Cardiac muscle cell (in vitro differentiated cells and primary cell): ENCODE measurements around the gene PLA2G2F. TPM values are rescaled to one million over a fixed set of nuclear protein-coding genes. Genes with fewer than 3 reads are reported as not detected.

ENCODE experiments used
- DNase-seq, 2 donors: peaks; one replicate each; pipeline versions ENCODE4 v3.0.0 to v3.0.0-alpha.2; 2010 to 2017; ENCODE audit warnings: low read depth in 1 of 2, low spot score in 1 of 2
- H3K27ac ChIP-seq: fragments of 200-600 bp; sonication (generic); 2 replicates; pipeline ENCODE4 v1.5.1; 2016
- H3K27me3 ChIP-seq: fragments of 200-600 bp; sonication (generic); 2 replicates; pipeline ENCODE4 v1.6.0; 2016; ENCODE audit warnings: control low read depth
- H3K36me3 ChIP-seq: fragments of 200-600 bp; sonication (generic); 2 replicates; pipeline ENCODE4 v1.5.1; 2016; ENCODE audit warnings: control low read depth
- H3K4me1 ChIP-seq: fragments of 200-600 bp; sonication (generic); 2 replicates; pipeline ENCODE4 v1.8.1; 2017; ENCODE audit warnings: low read depth, mild to moderate bottlenecking, mixed run types
- H3K4me3 ChIP-seq: fragments of 200-600 bp; sonication (generic); 2 replicates; pipeline ENCODE4 v1.5.1; 2016; ENCODE audit warnings: mild to moderate bottlenecking
- H3K9me3 ChIP-seq: fragments of 200-600 bp; sonication (generic); 2 replicates; pipeline ENCODE4 v1.5.1; 2017; ENCODE audit warnings: low read depth, mild to moderate bottlenecking, control low read depth
- polyA plus RNA-seq: library from polyadenylated mRNA; unstranded; fragments of >200 nt; fragmentation: Nextera tagmentation; extraction: Ambion mirVana; gene quantifications from 2 replicates; pipeline ENCODE4 v1.2.1, GENCODE V29; 2016
- total RNA-seq: library from RNA; depleted of rRNA; stranded (reverse); fragments of >200 nt; gene quantifications from 2 replicates; pipeline ENCODE4 v1.2.3, GENCODE V29; 2016
- TF ChIP-seq, protein P1 (sequence below): IDR thresholded peaks from 2 replicates; pipeline ENCODE4 v1.5.1; 2012; ENCODE audit warnings: low read depth, mild to moderate bottlenecking, low read length

The PLA2G2F gene
- total and polyA plus RNA-seq, 2 experiments from 2014 or later = not detected

DNA sequence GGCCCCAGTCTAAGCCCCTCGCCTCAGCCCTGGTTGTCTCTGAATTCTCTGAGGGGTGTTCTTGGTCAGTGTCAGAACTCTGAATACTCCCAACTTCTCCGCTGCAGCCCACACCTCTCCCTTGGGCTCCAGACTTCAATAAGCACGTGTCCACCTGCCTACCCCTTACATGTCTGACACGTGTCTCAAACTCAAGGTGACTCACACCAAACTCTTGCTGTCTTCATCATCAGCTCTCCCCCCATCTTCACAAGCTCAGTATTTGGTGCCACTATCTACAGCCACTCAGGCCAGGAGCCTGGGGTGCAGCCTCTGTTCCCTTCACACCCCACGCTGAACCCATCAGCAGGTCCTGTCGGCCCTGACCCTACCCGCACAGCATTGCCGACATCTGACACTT, 28.0 kb downstream of the PLA2G2F start:
- no peaks in the 10 kb centered on the region for H3K4me1 ChIP-seq
- TF ChIP-seq, protein P1, sequence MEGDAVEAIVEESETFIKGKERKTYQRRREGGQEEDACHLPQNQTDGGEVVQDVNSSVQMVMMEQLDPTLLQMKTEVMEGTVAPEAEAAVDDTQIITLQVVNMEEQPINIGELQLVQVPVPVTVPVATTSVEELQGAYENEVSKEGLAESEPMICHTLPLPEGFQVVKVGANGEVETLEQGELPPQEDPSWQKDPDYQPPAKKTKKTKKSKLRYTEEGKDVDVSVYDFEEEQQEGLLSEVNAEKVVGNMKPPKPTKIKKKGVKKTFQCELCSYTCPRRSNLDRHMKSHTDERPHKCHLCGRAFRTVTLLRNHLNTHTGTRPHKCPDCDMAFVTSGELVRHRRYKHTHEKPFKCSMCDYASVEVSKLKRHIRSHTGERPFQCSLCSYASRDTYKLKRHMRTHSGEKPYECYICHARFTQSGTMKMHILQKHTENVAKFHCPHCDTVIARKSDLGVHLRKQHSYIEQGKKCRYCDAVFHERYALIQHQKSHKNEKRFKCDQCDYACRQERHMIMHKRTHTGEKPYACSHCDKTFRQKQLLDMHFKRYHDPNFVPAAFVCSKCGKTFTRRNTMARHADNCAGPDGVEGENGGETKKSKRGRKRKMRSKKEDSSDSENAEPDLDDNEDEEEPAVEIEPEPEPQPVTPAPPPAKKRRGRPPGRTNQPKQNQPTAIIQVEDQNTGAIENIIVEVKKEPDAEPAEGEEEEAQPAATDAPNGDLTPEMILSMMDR = no peak
- H3K27me3 ChIP-seq = no peaks in the 10 kb centered on the region

DNA sequence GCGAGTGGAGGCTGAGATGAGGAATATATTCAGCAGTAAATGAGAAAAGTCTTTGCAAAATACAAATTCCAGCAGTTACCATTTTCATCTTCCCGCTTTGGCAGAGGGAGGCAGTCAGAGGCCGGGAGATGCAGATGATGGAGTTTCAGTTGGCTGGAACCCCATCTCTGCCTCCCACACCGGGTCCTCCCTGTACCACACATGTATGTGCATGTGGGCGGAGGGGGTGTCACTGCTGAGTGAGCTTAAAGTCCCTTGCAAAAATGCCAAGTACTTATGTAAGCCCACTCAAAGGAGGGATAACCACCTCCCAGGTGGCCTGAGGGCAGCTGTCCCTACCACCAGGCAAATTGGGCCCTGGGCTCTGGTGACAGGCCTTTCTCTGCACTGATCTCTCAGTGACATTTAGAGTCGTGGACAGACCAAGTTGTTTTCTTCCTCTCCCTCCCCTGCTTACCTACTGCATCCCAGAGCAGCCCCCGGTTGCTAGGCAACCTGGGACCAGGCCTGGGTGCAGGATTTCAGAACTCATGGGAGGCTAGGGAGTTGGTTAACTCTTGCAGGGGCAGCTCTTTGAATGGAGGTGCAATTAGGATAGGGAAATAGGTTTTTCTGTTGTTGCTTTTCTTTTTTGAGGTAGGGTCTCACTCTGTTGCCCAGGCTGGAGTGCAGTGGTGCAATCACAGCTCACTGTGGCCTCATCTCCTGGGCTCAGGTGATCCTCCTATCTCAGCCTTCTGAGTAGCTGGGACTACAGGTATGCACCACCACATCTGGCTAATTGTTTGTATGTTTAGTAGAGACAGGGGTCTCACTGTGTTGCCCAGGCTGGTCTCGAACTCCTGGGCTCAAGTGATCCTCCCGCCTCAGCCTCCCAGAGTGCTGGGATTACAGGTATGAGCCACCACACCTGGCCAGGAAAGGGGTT, 29.7 kb downstream of the PLA2G2F start:
- Histone ChIP-seq H3K4me1 (no peaks in the 10 kb centered on the region), H3K4me3 (no peak overlapping the region), H3K27me3 (no peaks in the 10 kb centered on the region), H3K27ac (no peak overlapping the region), H3K36me3 (no peaks in the 10 kb centered on the region), H3K9me3 (no peaks in the 10 kb centered on the region)
- TF ChIP-seq, protein P1 = no peak
- DNase-seq = no peak

More for the DNA sequence above, 28.0 kb downstream of the PLA2G2F start:
- H3K9me3 ChIP-seq = no peaks in the 10 kb centered on the region
- no peak overlapping the region for H3K4me3 ChIP-seq
- H3K27ac ChIP-seq = no peak overlapping the region
- H3K36me3 ChIP-seq = no peaks in the 10 kb centered on the region
- no peak for DNase-seq

DNA sequence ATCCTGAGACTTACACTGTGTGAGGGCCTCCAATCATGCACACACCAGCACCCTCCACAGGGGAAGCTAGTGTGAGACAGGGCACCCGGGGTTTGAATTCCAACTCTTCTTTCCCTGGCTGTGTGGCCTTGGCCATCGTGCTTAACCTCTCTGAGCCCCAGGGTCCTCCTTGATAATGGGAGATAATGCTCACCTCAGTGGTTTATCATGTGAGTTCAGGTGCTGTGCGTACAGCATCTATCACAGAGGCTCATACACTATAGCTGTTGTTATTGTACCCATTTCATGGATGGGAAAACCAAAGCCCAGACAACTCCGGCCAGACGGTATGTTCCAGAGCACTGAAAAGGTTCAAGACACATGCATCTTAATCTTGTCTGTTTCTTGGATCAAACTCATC, 30.8 kb downstream of the PLA2G2F start:
- no peaks in the 10 kb centered on the region for H3K4me1 ChIP-seq
- no peak overlapping the region for H3K27ac ChIP-seq
- TF ChIP-seq, protein P1 = no peak
- no peak overlapping the region for H3K4me3 ChIP-seq
- no peak for DNase-seq
- no peaks in the 10 kb centered on the region for H3K27me3 ChIP-seq
- no peaks in the 10 kb centered on the region for H3K9me3 ChIP-seq
- no peaks in the 10 kb centered on the region for H3K36me3 ChIP-seq

DNA sequence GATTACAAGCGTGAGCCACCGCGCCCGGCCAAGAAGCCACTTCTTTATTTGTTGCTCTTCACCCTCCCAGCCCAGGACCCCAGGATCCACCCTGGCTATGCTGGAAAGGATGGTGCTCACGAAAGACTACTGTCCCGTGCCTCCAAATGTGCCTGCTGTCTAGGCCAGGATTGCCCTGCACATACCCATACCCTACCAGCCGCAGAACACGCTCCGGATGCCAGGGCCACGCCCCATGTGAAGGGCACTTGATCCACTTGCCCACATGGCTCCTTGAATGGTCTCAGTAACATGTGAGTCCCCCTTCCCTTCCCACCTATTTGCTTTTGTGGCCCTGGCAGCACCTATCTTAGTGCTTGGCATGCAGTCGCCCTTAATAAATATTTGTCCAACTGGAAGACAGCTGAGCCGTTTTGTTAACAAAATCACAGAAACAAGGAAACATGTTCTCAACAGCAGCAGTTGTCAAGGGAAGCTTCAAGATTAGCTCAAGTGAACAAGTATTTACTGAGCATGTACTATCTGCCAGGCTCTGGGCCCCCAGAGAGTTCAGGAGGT, 33.0 kb downstream of the PLA2G2F start:
- Histone ChIP-seq H3K4me1 (no peaks in the 10 kb centered on the region), H3K9me3 (no peaks in the 10 kb centered on the region), H3K27me3 (no peaks in the 10 kb centered on the region), H3K4me3 (no peak overlapping the region), H3K27ac (no peak overlapping the region), H3K36me3 (no peaks in the 10 kb centered on the region)
- TF ChIP-seq, protein P1 = no peak
- DNase-seq = no peak

DNA sequence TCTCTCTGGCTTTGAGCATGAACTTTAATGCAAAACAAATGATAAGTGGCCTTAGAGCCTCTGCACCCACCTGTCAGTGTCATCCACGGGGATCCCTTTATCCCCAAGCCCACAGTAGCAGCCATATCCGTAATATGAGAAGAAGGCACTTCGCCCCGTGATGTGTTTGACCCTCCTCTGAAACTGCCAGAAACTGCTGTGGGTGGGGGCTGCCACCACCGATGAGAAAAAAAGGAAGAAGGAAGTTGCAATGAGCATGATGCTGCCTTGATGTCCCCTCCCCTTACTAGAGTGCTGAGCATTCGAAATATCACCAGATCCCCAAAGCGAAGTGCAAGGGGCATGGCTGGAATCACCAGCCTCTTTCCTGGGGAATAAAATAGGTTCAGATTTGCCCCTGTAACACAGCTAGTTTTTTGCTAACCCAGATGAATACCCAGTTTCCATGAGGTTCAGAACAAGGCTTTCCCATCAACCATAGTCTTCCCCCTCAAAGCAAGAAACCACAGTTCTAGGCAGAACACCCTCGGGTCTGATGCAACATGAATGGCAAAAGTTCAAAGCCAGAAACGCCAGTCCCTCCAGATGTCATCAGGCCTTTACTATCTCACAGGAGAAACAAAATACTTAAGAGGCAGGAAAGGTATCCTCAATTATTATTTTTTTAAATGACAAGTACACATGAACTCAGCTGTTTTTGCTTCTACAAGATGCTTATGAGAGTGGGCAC, 36.0 kb downstream of the PLA2G2F start:
- peak in 1 of 2 donors; percentile 49 for DNase-seq
- TF ChIP-seq, protein P1 = no peak
- no peaks in the 10 kb centered on the region for H3K27me3 ChIP-seq
- no peaks in the 10 kb centered on the region for H3K9me3 ChIP-seq
- H3K4me1 ChIP-seq = no peaks in the 10 kb centered on the region
- no peak overlapping the region for H3K27ac ChIP-seq
- H3K36me3 ChIP-seq = no peaks in the 10 kb centered on the region
- no peak overlapping the region for H3K4me3 ChIP-seq
